ENCODE data around the gene PDLIM5.

PDLIM5 gene

DNA sequence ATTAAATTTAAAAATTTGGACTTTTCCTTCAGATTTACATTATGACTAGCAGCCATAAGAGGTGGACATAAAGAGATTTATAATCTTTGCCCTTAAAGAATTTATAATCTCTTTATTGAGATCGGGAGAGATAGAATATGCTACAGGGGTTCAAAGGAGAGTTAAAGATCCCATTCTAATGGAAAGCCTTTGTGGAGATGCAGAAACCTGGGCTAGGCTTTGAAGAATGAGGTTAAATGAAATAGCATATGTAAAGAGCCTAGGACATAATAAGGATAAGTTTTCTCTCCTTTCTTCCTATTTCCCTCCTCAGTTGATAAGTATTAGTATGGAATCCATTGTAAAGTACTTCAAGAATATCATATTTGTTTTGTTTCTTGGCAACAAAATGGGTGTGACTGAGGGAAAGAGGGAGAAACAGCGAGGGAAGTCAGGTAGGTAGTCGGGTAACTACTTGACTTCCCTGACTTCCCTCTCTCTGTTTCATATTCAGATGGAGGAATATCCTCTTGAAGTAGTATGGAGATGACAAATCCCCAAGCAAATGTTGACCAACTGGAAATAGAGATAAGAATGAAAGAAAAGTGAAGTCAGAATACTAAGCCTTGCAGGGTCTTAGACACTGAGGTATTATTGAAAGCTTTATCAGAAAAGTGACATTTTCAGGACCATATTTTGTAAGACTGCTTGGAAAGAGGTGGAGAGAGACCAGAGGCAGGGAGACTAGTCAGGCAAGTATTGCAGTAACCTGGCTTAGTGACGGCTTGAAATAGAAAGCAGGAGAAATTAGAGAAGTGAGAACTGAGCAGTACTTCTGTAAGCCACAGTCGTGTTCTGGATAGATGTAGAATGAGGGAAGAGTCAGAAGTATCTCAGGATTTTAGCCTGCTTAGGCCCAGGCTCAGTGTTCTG lies 82.9 kb downstream of the PDLIM5 start:
- H3K27ac ChIP-seq (ENCODE audit: low read length) = no peak overlapping the region
- no peaks in the 10 kb centered on the region for H3K9me3 ChIP-seq (ENCODE audit: insufficient read depth, low read depth, low read length)
- H3K27me3 ChIP-seq (ENCODE audit: insufficient read depth, low read length) = no peaks in the 10 kb centered on the region
- H3K4me3 ChIP-seq (ENCODE audit: low read length) = peak overlapping the region; percentile 25
- H3K9ac ChIP-seq (ENCODE audit: low read depth, low read length) = no peak overlapping the region
- H3K4me1 ChIP-seq (ENCODE audit: insufficient read depth, low read length) = peaks cover 58% of the 10 kb centered on the region
- no peaks in the 10 kb centered on the region for H3K36me3 ChIP-seq (ENCODE audit: insufficient read depth, low read depth, low read length)

DNA sequence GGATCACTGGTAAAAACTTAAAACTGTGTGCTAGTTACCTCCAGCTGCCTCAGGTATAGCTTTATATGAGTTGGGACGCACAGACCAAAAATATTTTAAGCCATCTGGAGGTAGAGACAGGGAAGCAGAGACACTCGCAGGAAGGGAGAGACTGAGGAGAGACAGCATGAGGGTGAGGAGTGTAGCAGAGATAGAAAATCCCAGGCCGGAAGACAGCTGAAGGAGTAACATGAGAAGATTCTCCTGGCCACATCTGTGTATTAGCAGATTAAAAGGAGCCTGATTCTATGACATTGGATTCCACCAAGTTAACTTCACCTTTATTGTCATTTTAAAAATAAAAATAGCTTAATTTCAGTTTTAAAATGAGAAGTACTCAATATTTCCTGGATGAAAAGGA lies 84.3 kb downstream of the PDLIM5 start:
- peaks cover 68% of the 10 kb centered on the region for H3K4me1 ChIP-seq (ENCODE audit: insufficient read depth, low read length)
- H3K9ac ChIP-seq (ENCODE audit: low read depth, low read length) = no peak overlapping the region
- H3K27me3 ChIP-seq (ENCODE audit: insufficient read depth, low read length) = no peaks in the 10 kb centered on the region
- no peaks in the 10 kb centered on the region for H3K9me3 ChIP-seq (ENCODE audit: insufficient read depth, low read depth, low read length)
- H3K4me3 ChIP-seq (ENCODE audit: low read length) = peak overlapping the region; percentile 16; the same call in 1 of the 2 replicates
- H3K27ac ChIP-seq (ENCODE audit: low read length) = no peak overlapping the region
- H3K36me3 ChIP-seq (ENCODE audit: insufficient read depth, low read depth, low read length) = no peaks in the 10 kb centered on the region

DNA sequence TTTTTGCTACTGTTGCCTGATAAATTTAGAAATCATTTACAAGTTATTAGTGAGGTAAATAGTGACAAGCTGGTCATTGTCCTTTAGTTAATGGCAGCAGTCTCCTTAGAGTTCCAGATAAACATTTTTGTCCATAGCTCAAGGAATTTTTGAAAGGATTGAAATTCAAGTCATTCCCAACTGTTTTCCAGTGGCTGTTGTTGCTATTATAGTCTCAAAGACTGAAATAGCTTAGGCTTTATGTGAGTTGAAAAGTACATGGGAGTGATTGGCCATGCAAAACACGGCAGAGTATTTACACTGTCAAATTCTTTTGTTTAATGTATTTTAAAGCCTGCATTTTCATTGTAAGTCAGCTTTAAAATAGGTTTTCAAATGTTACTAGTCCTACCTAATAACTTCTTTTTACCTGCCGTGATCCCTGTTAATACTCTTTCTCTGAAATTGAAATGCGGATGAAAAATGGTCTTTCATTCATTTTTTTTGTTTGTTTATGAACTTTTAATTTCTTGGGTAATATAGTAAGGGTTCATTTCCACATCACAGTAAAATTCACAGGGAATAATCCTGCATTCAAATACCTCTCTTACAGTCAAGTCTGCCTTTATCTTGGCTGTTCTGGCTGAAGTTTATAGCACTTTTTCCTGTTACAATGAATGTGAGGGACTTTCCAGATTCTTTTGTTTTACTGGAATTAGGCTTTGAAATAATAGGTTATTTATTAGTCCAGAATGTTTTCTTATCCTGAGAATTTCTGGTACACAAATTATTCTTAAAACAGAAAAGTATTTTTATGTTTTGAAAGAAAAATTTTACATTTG lies 85.1 kb downstream of the PDLIM5 start:
- Histone ChIP-seq H3K27me3 (ENCODE audit: insufficient read depth, low read length) (no peaks in the 10 kb centered on the region), H3K27ac (ENCODE audit: low read length) (no peak overlapping the region), H3K36me3 (ENCODE audit: insufficient read depth, low read depth, low read length) (no peaks in the 10 kb centered on the region), H3K9ac (ENCODE audit: low read depth, low read length) (peak overlapping the region; percentile 0; the same call in 1 of the 2 replicates), H3K4me1 (ENCODE audit: insufficient read depth, low read length) (peaks cover 75% of the 10 kb centered on the region), H3K4me3 (ENCODE audit: low read length) (peak overlapping the region; percentile 23; the same call in 1 of the 2 replicates), H3K9me3 (ENCODE audit: insufficient read depth, low read depth, low read length) (no peaks in the 10 kb centered on the region)

DNA sequence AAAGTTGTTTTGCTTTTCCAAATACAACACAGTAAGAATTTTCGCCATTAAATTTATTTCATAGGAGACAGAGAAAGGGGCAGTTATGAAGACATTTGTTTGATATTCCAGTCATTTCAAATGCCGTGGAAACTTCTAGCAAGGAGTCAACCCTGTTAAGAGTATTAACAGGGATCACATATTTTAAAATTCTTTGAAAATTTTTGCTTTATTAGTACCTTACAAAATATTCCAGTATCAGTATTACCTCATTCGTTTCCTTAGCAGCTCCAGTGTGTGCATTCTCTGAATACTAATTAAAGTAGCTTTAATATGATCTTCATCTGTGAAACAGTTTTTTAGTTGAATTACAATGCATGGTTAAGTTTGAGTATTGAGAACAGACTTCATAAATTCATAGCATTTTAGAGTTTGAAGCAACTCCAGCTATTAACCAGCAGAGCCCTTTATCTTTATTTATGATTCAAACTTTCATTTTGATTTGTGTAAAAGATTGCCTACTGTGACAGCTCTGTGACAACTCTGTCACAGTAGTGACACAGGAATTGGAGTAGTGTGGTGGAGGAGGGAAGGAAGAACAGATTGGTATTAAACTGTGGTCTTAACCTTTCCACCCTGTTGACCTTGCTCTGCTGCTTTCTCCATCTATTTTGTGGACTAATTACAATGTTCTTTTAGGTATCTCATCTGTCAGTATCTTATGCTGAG lies 86.3 kb downstream of the PDLIM5 start:
- Histone ChIP-seq H3K4me1 (ENCODE audit: insufficient read depth, low read length) (peaks cover 75% of the 10 kb centered on the region), H3K36me3 (ENCODE audit: insufficient read depth, low read depth, low read length) (no peaks in the 10 kb centered on the region), H3K27me3 (ENCODE audit: insufficient read depth, low read length) (no peaks in the 10 kb centered on the region), H3K4me3 (ENCODE audit: low read length) (no peak overlapping the region), H3K9me3 (ENCODE audit: insufficient read depth, low read depth, low read length) (no peaks in the 10 kb centered on the region), H3K27ac (ENCODE audit: low read length) (no peak overlapping the region), H3K9ac (ENCODE audit: low read depth, low read length) (peak overlapping the region; percentile 27; the same call in 1 of the 2 replicates)

DNA sequence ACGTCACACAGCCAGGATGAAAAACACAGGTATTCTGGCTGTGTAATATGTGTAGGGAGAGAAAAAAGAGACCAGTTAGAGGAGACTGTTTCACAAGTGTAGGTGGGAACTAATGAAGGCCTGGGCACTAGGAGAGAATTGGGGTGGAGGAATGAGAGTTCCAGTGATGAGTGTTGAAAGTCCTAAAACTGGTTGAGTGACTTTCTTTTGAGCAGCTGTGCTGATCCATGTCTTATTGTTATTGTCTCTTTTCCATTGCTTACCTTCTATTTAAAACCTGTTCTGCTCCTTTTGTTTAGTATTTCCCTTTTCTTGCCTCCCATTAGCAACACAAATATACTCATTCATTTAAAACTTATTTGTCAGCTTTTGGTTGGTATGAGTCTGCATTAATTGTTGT lies 88.7 kb downstream of the PDLIM5 start:
- Histone ChIP-seq H3K36me3 (ENCODE audit: insufficient read depth, low read depth, low read length) (no peaks in the 10 kb centered on the region), H3K27ac (ENCODE audit: low read length) (peak overlapping the region; percentile 2), H3K27me3 (ENCODE audit: insufficient read depth, low read length) (no peaks in the 10 kb centered on the region), H3K4me1 (ENCODE audit: insufficient read depth, low read length) (peaks cover 53% of the 10 kb centered on the region), H3K9me3 (ENCODE audit: insufficient read depth, low read depth, low read length) (no peaks in the 10 kb centered on the region), H3K9ac (ENCODE audit: low read depth, low read length) (no peak overlapping the region), H3K4me3 (ENCODE audit: low read length) (peak overlapping the region; percentile 10; the same call in 1 of the 2 replicates)

DNA sequence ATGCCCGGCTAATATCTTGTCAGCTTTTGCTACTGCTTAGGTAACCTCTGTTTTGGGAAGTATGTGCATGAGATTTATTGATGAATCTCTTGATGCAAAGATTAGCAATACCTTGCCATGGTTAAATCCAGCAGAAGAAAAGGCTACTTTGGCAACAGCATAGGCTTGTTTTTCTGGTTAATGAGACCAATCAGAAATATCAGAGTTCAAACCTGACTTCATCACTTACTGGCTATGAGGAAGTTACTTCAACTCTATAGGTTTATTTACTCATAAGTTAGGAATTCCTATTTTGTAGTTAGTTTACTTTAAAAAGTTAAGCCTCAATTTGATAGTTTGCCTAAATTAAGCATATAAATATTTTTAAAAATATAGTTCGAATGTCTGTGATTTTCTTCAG lies 93.1 kb downstream of the PDLIM5 start:
- Histone ChIP-seq H3K9me3 (ENCODE audit: insufficient read depth, low read depth, low read length) (no peaks in the 10 kb centered on the region), H3K27ac (ENCODE audit: low read length) (no peak overlapping the region), H3K27me3 (ENCODE audit: insufficient read depth, low read length) (no peaks in the 10 kb centered on the region), H3K4me1 (ENCODE audit: insufficient read depth, low read length) (peaks cover 25% of the 10 kb centered on the region), H3K4me3 (ENCODE audit: low read length) (no peak overlapping the region), H3K9ac (ENCODE audit: low read depth, low read length) (no peak overlapping the region), H3K36me3 (ENCODE audit: insufficient read depth, low read depth, low read length) (no peaks in the 10 kb centered on the region)

DNA sequence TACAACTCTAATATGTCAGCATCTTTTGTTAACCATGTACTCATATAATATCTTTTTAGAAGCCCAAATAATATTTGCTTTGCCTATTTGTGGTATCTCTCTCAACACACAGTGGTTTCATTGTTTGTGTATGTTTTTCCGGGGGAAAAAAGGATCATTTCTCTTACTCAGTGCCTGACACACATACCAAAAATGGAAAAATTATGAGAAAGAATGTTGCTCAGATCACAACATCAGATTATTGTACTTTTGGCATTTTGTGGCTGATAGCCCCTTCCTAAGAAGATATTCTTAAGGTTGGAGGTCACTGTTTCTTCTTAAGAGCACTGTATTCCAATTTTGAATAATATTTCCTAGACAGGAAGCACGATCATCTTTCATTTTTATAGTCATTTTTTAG lies 93.6 kb downstream of the PDLIM5 start:
- H3K4me1 ChIP-seq (ENCODE audit: insufficient read depth, low read length) = peaks cover 24% of the 10 kb centered on the region
- H3K9ac ChIP-seq (ENCODE audit: low read depth, low read length) = no peak overlapping the region
- H3K27me3 ChIP-seq (ENCODE audit: insufficient read depth, low read length) = no peaks in the 10 kb centered on the region
- H3K9me3 ChIP-seq (ENCODE audit: insufficient read depth, low read depth, low read length) = no peaks in the 10 kb centered on the region
- H3K36me3 ChIP-seq (ENCODE audit: insufficient read depth, low read depth, low read length) = no peaks in the 10 kb centered on the region
- no peak overlapping the region for H3K4me3 ChIP-seq (ENCODE audit: low read length)
- H3K27ac ChIP-seq (ENCODE audit: low read length) = no peak overlapping the region

DNA sequence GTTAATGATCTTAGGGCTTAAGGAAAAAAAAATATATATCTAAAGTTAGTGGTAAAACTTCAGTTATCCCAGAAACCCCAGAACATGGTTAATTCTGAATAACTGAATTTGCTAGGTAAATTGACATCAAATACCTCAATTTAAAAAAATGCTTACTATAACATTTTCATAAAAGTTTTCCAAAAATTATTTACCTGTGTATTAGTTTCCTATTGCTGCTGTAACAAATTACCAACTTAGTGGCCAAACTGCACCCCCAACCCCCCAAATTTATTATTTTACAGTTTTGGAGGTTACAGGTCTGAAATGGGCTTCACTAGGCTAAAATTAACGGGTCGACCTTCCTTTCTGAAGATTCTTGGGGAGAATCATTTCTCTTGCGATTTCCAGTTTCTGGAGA lies 95.2 kb downstream of the PDLIM5 start:
- no peak overlapping the region for H3K27ac ChIP-seq (ENCODE audit: low read length)
- H3K4me1 ChIP-seq (ENCODE audit: insufficient read depth, low read length) = peaks cover 10% of the 10 kb centered on the region
- no peak overlapping the region for H3K4me3 ChIP-seq (ENCODE audit: low read length)
- H3K27me3 ChIP-seq (ENCODE audit: insufficient read depth, low read length) = no peaks in the 10 kb centered on the region
- H3K9me3 ChIP-seq (ENCODE audit: insufficient read depth, low read depth, low read length) = no peaks in the 10 kb centered on the region
- H3K9ac ChIP-seq (ENCODE audit: low read depth, low read length) = no peak overlapping the region
- H3K36me3 ChIP-seq (ENCODE audit: insufficient read depth, low read depth, low read length) = no peaks in the 10 kb centered on the region

DNA sequence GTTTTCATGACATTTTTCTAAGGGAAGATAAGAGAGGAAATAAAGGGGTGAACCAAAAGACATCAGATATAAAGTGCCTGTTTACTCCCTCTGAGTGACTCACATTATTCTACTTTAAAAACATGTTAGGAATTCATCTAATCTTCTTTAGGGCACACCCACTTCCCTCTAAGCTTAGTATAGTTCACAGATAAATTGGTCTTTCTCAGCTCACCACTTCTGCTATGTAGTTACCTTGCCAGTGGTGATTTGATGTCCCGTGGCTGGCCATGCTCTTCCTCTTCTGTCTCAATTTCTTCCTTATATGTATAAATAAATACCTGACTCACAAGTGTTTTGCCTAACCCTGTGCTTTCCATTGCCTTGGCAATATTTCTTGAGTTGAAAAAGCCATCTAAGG lies 96.8 kb downstream of the PDLIM5 start:
- peak overlapping the region; percentile 63 for H3K27ac ChIP-seq (ENCODE audit: low read length)
- H3K9me3 ChIP-seq (ENCODE audit: insufficient read depth, low read depth, low read length) = no peaks in the 10 kb centered on the region
- no peaks in the 10 kb centered on the region for H3K36me3 ChIP-seq (ENCODE audit: insufficient read depth, low read depth, low read length)
- peaks cover 10% of the 10 kb centered on the region for H3K4me1 ChIP-seq (ENCODE audit: insufficient read depth, low read length)
- H3K4me3 ChIP-seq (ENCODE audit: low read length) = no peak overlapping the region
- no peaks in the 10 kb centered on the region for H3K27me3 ChIP-seq (ENCODE audit: insufficient read depth, low read length)
- H3K9ac ChIP-seq (ENCODE audit: low read depth, low read length) = no peak overlapping the region

DNA sequence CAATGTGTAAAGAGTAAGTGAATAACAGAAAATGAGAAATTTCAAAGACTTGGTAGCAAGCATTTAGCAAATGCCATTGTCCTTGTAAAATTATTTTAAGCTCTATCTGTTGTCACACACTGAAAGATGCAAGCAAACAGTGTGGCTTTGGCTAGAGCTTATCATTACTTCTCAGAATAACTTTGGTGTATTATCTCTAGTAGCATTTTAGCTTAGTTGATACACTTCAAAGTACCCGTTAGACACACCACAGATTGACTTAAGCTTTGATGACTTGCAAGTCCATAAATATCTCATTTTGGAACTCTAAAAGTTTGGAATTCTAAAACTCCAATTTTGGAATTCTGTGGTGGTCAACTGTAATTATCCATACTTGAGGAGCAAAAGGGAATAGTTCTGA lies 98.6 kb downstream of the PDLIM5 start:
- H3K27ac ChIP-seq (ENCODE audit: low read length) = no peak overlapping the region

DNA sequence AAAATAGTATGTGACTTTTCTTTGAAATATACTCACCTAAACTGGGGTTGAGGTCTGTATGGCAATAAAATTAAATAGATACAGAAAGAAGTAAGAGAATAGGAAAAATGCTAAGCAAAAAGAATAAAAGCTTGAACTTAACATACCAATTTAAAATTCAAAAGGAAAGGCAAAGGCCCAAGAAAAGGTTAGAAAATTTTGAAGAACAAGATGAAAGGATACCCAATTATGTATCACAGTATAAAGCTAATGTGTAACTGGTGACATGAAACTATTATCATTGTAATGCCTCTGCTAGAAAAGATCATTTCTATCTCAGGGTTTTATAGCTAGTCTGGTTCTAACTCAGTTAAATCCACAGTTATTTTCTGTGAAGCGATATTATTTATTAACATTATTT lies 99.1 kb downstream of the PDLIM5 start:
- no peak overlapping the region for H3K9ac ChIP-seq (ENCODE audit: low read depth, low read length)
- H3K4me1 ChIP-seq (ENCODE audit: insufficient read depth, low read length) = peaks cover 10% of the 10 kb centered on the region
- H3K9me3 ChIP-seq (ENCODE audit: insufficient read depth, low read depth, low read length) = no peaks in the 10 kb centered on the region
- no peak overlapping the region for H3K4me3 ChIP-seq (ENCODE audit: low read length)
- no peak overlapping the region for H3K27ac ChIP-seq (ENCODE audit: low read length)
- no peaks in the 10 kb centered on the region for H3K36me3 ChIP-seq (ENCODE audit: insufficient read depth, low read depth, low read length)
- H3K27me3 ChIP-seq (ENCODE audit: insufficient read depth, low read length) = no peaks in the 10 kb centered on the region

More for the DNA sequence above, 98.6 kb downstream of the PDLIM5 start:
- Histone ChIP-seq H3K9me3 (ENCODE audit: insufficient read depth, low read depth, low read length) (no peaks in the 10 kb centered on the region), H3K36me3 (ENCODE audit: insufficient read depth, low read depth, low read length) (no peaks in the 10 kb centered on the region), H3K27me3 (ENCODE audit: insufficient read depth, low read length) (no peaks in the 10 kb centered on the region), H3K9ac (ENCODE audit: low read depth, low read length) (no peak overlapping the region), H3K4me3 (ENCODE audit: low read length) (no peak overlapping the region), H3K4me1 (ENCODE audit: insufficient read depth, low read length) (peaks cover 10% of the 10 kb centered on the region)

Data from iPS-20b (cell line).